ENCODE data around the gene APOBR.

DNA sequence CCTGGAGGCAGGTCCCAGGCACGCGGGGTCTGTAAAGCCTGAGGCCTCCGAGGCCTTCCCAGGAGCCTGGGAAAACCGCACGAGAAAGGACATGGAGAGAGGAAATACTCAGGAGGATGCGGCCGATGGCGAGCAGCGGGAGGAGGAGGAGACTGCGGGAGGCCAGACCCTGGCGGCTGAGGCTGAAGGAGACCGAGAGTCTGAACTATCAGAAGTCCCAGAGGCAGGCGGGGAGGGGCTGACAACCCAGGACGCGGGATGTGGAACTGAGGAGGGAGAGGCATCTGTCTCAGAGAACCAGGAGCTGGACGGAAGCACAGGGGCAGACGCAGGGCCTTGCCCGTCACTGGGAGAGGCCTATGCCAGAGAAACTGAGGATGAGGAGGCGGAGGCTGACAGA is 2.4 kb downstream of the APOBR start:
- TF ChIP-seq SRF (IDR thresholded peaks at IDR 0.05; ENCODE audit: low read depth in 2 of 2, low read length in 2 of 2) = no peak
- TF ChIP-seq, protein P1, sequence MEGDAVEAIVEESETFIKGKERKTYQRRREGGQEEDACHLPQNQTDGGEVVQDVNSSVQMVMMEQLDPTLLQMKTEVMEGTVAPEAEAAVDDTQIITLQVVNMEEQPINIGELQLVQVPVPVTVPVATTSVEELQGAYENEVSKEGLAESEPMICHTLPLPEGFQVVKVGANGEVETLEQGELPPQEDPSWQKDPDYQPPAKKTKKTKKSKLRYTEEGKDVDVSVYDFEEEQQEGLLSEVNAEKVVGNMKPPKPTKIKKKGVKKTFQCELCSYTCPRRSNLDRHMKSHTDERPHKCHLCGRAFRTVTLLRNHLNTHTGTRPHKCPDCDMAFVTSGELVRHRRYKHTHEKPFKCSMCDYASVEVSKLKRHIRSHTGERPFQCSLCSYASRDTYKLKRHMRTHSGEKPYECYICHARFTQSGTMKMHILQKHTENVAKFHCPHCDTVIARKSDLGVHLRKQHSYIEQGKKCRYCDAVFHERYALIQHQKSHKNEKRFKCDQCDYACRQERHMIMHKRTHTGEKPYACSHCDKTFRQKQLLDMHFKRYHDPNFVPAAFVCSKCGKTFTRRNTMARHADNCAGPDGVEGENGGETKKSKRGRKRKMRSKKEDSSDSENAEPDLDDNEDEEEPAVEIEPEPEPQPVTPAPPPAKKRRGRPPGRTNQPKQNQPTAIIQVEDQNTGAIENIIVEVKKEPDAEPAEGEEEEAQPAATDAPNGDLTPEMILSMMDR (IDR thresholded peaks at IDR 0.05 in 2 of 3, conservative IDR thresholded peaks at IDR 0.05 in 1 of 3; ENCODE audit: control insufficient read depth in 2 of 3, extremely low read depth in 1 of 3, insufficient read depth in 1 of 3, low read depth in 3 of 3, low read length in 3 of 3) = no peak
- TF ChIP-seq EP300 (IDR thresholded peaks at IDR 0.05; ENCODE audit: borderline replicate concordance in 1 of 2, control insufficient read depth in 1 of 2, low read depth in 2 of 2, low read length in 2 of 2) = no peak
- TF ChIP-seq SIN3A (IDR thresholded peaks at IDR 0.05; ENCODE audit: low read depth, low read length) = no peak
- no peak for TF ChIP-seq FOXM1 (IDR thresholded peaks at IDR 0.05; ENCODE audit: low read depth, low read length)
- no peak for TF ChIP-seq POLR2AphosphoS5 (IDR thresholded peaks at IDR 0.05; ENCODE audit: low read length)
- TF ChIP-seq POLR2AphosphoS2 (IDR thresholded peaks at IDR 0.05; ENCODE audit: low read depth, low read length) = no peak
- no peak for TF ChIP-seq YY1 (IDR thresholded peaks at IDR 0.05; ENCODE audit: low read depth, low read length)
- no peak for TF ChIP-seq SUZ12 (IDR thresholded peaks at IDR 0.05; ENCODE audit: unreplicated experiment)
- TF ChIP-seq, protein P2, sequence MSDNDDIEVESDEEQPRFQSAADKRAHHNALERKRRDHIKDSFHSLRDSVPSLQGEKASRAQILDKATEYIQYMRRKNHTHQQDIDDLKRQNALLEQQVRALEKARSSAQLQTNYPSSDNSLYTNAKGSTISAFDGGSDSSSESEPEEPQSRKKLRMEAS (IDR thresholded peaks at IDR 0.05; ENCODE audit: low read depth, low read length) = no peak
- TF ChIP-seq POLR2A (IDR thresholded peaks at IDR 0.05; ENCODE audit: low read depth, low read length) = no peak
- TF ChIP-seq RAD21 (IDR thresholded peaks at IDR 0.05; ENCODE audit: insufficient read depth, low read depth, low read length) = no peak
- no peak for TF ChIP-seq CBX5 (IDR thresholded peaks at IDR 0.05; ENCODE audit: low read depth)

Data from GM12878 (cell line).